Mesenchymal stem cell (in vitro differentiated cells and primary cell): ENCODE results near the gene MTA1.
A peak's percentile ranks its signal among the peaks of the same experiment; 100 is the strongest.

Experiments used
- DNase-seq: peaks from one replicate; pipeline ENCODE4 v3.0.0-alpha.2; 2013
- H2AFZ ChIP-seq: one replicate; pipeline ENCODE4 v1.6.1; 2013; ENCODE audit warnings: low read depth, mild to moderate bottlenecking, control low read depth, inconsistent platforms, low read length, moderate library complexity
- H2AK5ac ChIP-seq: 2 replicates; pipeline ENCODE4 v1.6.1; 2013; ENCODE audit warnings: low read length, moderate library complexity, mild to moderate bottlenecking, inconsistent platforms; ENCODE audit not compliant: severe bottlenecking
- H2BK120ac ChIP-seq: one replicate; pipeline ENCODE4 v1.6.1; 2013; ENCODE audit warnings: low read depth, mild to moderate bottlenecking, inconsistent platforms, low read length, moderate library complexity
- H2BK12ac ChIP-seq, 2 experiments: one replicate each; pipeline ENCODE4 v1.6.1; 2013; ENCODE audit warnings: inconsistent platforms in 2 of 2, low read length in 2 of 2, mild to moderate bottlenecking in 2 of 2, moderate library complexity in 2 of 2, control low read depth in 1 of 2
- H2BK15ac ChIP-seq: one replicate; pipeline ENCODE4 v1.6.1; 2013; ENCODE audit warnings: mild to moderate bottlenecking, low read depth, inconsistent platforms; ENCODE audit not compliant: poor library complexity, severe bottlenecking
- H2BK5ac ChIP-seq: 2 replicates; pipeline ENCODE4 v1.6.1; 2013; ENCODE audit warnings: low read depth, mild to moderate bottlenecking, low read length, control low read depth, inconsistent platforms; ENCODE audit not compliant: poor library complexity, severe bottlenecking
- H3K14ac ChIP-seq, 2 experiments: one replicate each; pipeline ENCODE4 v1.6.1; 2013; ENCODE audit warnings: inconsistent platforms in 2 of 2, low read length in 2 of 2, control low read depth in 1 of 2, mild to moderate bottlenecking in 1 of 2, moderate library complexity in 1 of 2
- H3K18ac ChIP-seq, 2 experiments: one replicate each; pipeline ENCODE4 v1.6.1; 2013; ENCODE audit warnings: inconsistent platforms in 2 of 2, low read length in 2 of 2, control low read depth in 1 of 2, low read depth in 1 of 2, mild to moderate bottlenecking in 1 of 2
- H3K23ac ChIP-seq, 2 experiments: one replicate each; pipeline ENCODE4 v1.6.1; 2013; ENCODE audit warnings: inconsistent platforms in 2 of 2, low read length in 2 of 2, mild to moderate bottlenecking in 2 of 2, moderate library complexity in 2 of 2, control low read depth in 1 of 2
- H3K27ac ChIP-seq: 2 replicates; pipeline ENCODE4 v1.5.1; 2013; ENCODE audit warnings: mild to moderate bottlenecking, moderate library complexity, low read length, control low read depth, inconsistent platforms; ENCODE audit not compliant: poor library complexity, severe bottlenecking
- H3K27me3 ChIP-seq, 2 experiments: 2 replicates each; pipeline versions ENCODE4 v1.6.1 to v1.7.0; 2013; ENCODE audit warnings: low read length in 2 of 2, mild to moderate bottlenecking in 2 of 2, moderate library complexity in 2 of 2, control low read depth in 1 of 2, inconsistent platforms in 1 of 2; ENCODE audit not compliant: control insufficient read depth in 1 of 2, insufficient read depth in 1 of 2
- H3K36me3 ChIP-seq, 2 experiments: 2 replicates each; pipeline versions ENCODE4 v1.6.1 to v1.7.0; 2013; ENCODE audit warnings: low read length in 2 of 2, control low read depth in 1 of 2, inconsistent platforms in 1 of 2, low read depth in 1 of 2, mild to moderate bottlenecking in 1 of 2; ENCODE audit not compliant: insufficient read depth in 2 of 2, control insufficient read depth in 1 of 2
- H3K4ac ChIP-seq, 2 experiments: one replicate each; pipeline ENCODE4 v1.6.1; 2013; ENCODE audit warnings: inconsistent platforms in 2 of 2, low read length in 2 of 2, mild to moderate bottlenecking in 2 of 2, moderate library complexity in 2 of 2, control low read depth in 1 of 2, low read depth in 1 of 2
- H3K4me1 ChIP-seq: 2 replicates; pipeline ENCODE4 v1.6.1; 2013; ENCODE audit warnings: low read depth, low read length, control low read depth; ENCODE audit not compliant: control insufficient read depth, insufficient read depth
- H3K4me2 ChIP-seq: 2 replicates; pipeline ENCODE4 v1.6.1; 2013; ENCODE audit warnings: low read length, mild to moderate bottlenecking, inconsistent platforms; ENCODE audit not compliant: poor library complexity, severe bottlenecking
- H3K4me3 ChIP-seq, 2 experiments: 2 replicates each; pipeline versions ENCODE4 v1.5.1 to v1.7.0; 2013; ENCODE audit warnings: low read length in 2 of 2, mild to moderate bottlenecking in 2 of 2, control low read depth in 1 of 2, low read depth in 1 of 2; ENCODE audit not compliant: insufficient read depth in 1 of 2
- H3K79me1 ChIP-seq: replicated peaks from 2 replicates; pipeline ENCODE4 v1.6.1; 2013; ENCODE audit warnings: mild to moderate bottlenecking, control low read depth, low read length, inconsistent platforms; ENCODE audit not compliant: poor library complexity, severe bottlenecking
- H3K9ac ChIP-seq: 2 replicates; pipeline ENCODE4 v1.7.0; 2013; ENCODE audit warnings: mild to moderate bottlenecking, low read length, moderate library complexity
- H3K9me3 ChIP-seq: 2 replicates; pipeline ENCODE4 v1.7.0; 2013; ENCODE audit warnings: mild to moderate bottlenecking, low read length; ENCODE audit not compliant: control insufficient read depth
- H4K8ac ChIP-seq: one replicate; pipeline ENCODE4 v1.6.1; 2013; ENCODE audit warnings: inconsistent platforms, mild to moderate bottlenecking, low read length, moderate library complexity
- H4K91ac ChIP-seq: one replicate; pipeline ENCODE4 v1.6.1; 2013; ENCODE audit warnings: mild to moderate bottlenecking, low read length, inconsistent platforms
- WGBS: methylation state at CpG from one replicate; pipeline ENCODE4 v1.1.7; 2013; ENCODE audit warnings: mixed read lengths; 5-methylcytosine and 5-hydroxymethylcytosine counted together

The MTA1 gene

GRCh38 chr14:105484997-105485393, 65.4 kb downstream of the MTA1 start:
- H3K4me2 ChIP-seq: no peak overlapping the region
- no peak overlapping the region for H3K27ac ChIP-seq
- no peak overlapping the region for H3K9ac ChIP-seq
- peak overlapping the region in 1 of 2 experiments; percentile 18 for H3K4me3 ChIP-seq
- no peak overlapping the region for H2BK5ac ChIP-seq
- no peak overlapping the region for H4K8ac ChIP-seq
- H2AK5ac ChIP-seq: no peak overlapping the region
- H3K18ac ChIP-seq: peak overlapping the region in 1 of 2 experiments; percentile 0
- H2BK15ac ChIP-seq: no peak overlapping the region
- H3K9me3 ChIP-seq: no peaks in the 10 kb centered on the region
- no peaks in the 10 kb centered on the region for H3K79me1 ChIP-seq
- peaks cover 15 to 36% of the 10 kb centered on the region in 2 experiments for H3K27me3 ChIP-seq
- no peak for DNase-seq
- no peak overlapping the region for H2BK12ac ChIP-seq
- H3K23ac ChIP-seq: no peak overlapping the region
- H3K4me1 ChIP-seq: peaks cover 53% of the 10 kb centered on the region
- no peak overlapping the region for H3K14ac ChIP-seq
- H2BK120ac ChIP-seq: no peak overlapping the region
- WGBS: 97% methylated on average over 16 of the region's 16 CpGs
- H2AFZ ChIP-seq: no peak overlapping the region
- no peak overlapping the region for H3K4ac ChIP-seq
- H4K91ac ChIP-seq: peak overlapping the region; percentile 4
- H3K36me3 ChIP-seq: no peaks in the 10 kb centered on the region

GRCh38 chr14:105485739-105486162, 66.1 kb downstream of the MTA1 start:
- Histone ChIP-seq H3K36me3 (no peaks in the 10 kb centered on the region), H3K4ac (no peak overlapping the region), H2BK12ac (peak overlapping the region in 1 of 2 experiments; percentile 37), H3K9me3 (no peaks in the 10 kb centered on the region), H3K9ac (no peak overlapping the region), H4K8ac (no peak overlapping the region), H3K23ac (no peak overlapping the region), H2BK120ac (no peak overlapping the region), H3K4me1 (peaks cover 51% of the 10 kb centered on the region), H2AK5ac (no peak overlapping the region), H3K14ac (peak overlapping the region in 1 of 2 experiments; percentile 58), H3K27ac (no peak overlapping the region), H3K27me3 (peaks cover 14 to 36% of the 10 kb centered on the region in 2 experiments), H3K18ac (peak overlapping the region in 1 of 2 experiments; percentile 34), H4K91ac (no peak overlapping the region), H2BK5ac (no peak overlapping the region), H2AFZ (no peak overlapping the region), H2BK15ac (no peak overlapping the region), H3K4me2 (no peak overlapping the region), H3K79me1 (no peaks in the 10 kb centered on the region), H3K4me3 (no peak overlapping the region)
- DNase-seq: peak; percentile 57
- 27% methylated on average over 12 of the region's 12 CpGs for WGBS

- H3K4me3 ChIP-seq: no peak within 1 kb of the TSS
- H2BK5ac ChIP-seq: no peak within 1 kb of the TSS
- H2AFZ ChIP-seq: no peak within 1 kb of the TSS
- peak within 1 kb of the TSS; percentile 4 for H2BK15ac ChIP-seq
- H2AK5ac ChIP-seq: no peak within 1 kb of the TSS
- H3K79me1 ChIP-seq: no peaks in the 10 kb centered on the region
- no peak within 1 kb of the TSS for H2BK120ac ChIP-seq
- H3K9me3 ChIP-seq: no peaks in the 10 kb centered on the region
- H3K36me3 ChIP-seq: no peaks in the 10 kb centered on the region
- peaks cover 50% of the 10 kb centered on the region for H3K4me1 ChIP-seq
- H4K91ac ChIP-seq: no peak within 1 kb of the TSS
- peak within 1 kb of the TSS in 1 of 2 experiments; percentile 63 for H3K23ac ChIP-seq
- no peak within 1 kb of the TSS for H3K27ac ChIP-seq
- H3K4ac ChIP-seq: no peak within 1 kb of the TSS
- H3K27me3 ChIP-seq: peaks cover 14 to 36% of the 10 kb centered on the region in 2 experiments
- WGBS: 42% methylated on average over 56 of the region's 56 CpGs
- peak within 1 kb of the TSS; percentile 36 for H4K8ac ChIP-seq
- H3K4me2 ChIP-seq: no peak within 1 kb of the TSS
- peak within 1 kb of the TSS; percentile 34 to 40 for H3K18ac ChIP-seq
- peak within 1 kb of the TSS in 1 of 2 experiments; percentile 58 for H3K14ac ChIP-seq
- H3K9ac ChIP-seq: peak within 1 kb of the TSS; percentile 55
- DNase-seq: no peak
- peak within 1 kb of the TSS in 1 of 2 experiments; percentile 37 for H2BK12ac ChIP-seq
Observed at GRCh38 chr14:105486163-105486973, 66.7 kb downstream of the MTA1 start, which contains the start of gene CRIP1. Gene CRIP1, plus strand, starts transcription at chr14:105486886. Its CDS starts 374 bp downstream, at chr14:105487260.

GRCh38 chr14:105486974-105487448, 67.4 kb downstream of the MTA1 start:
- Histone ChIP-seq H3K27ac (no peak overlapping the region), H2BK12ac (no peak overlapping the region)
- no peak for DNase-seq

More at GRCh38 chr14:105486974-105487448, 67.4 kb downstream of the MTA1 start:
- no peak overlapping the region for H3K4ac ChIP-seq
- H3K79me1 ChIP-seq: peaks cover 1% of the 10 kb centered on the region
- no peak overlapping the region for H2BK120ac ChIP-seq
- peak overlapping the region; percentile 36 for H4K8ac ChIP-seq
- no peak overlapping the region for H2AFZ ChIP-seq
- no peak overlapping the region for H3K4me3 ChIP-seq
- WGBS: 20% methylated on average over 42 of the region's 45 CpGs
- H2BK15ac ChIP-seq: no peak overlapping the region
- H4K91ac ChIP-seq: no peak overlapping the region
- H3K36me3 ChIP-seq: no peaks in the 10 kb centered on the region
- H3K9me3 ChIP-seq: no peaks in the 10 kb centered on the region
- peak overlapping the region in 1 of 2 experiments; percentile 40 for H3K18ac ChIP-seq
- no peak overlapping the region for H2AK5ac ChIP-seq
- H3K4me2 ChIP-seq: no peak overlapping the region
- peaks cover 46% of the 10 kb centered on the region for H3K4me1 ChIP-seq
- H3K9ac ChIP-seq: peak overlapping the region; percentile 55
- H2BK5ac ChIP-seq: no peak overlapping the region
- H3K14ac ChIP-seq: no peak overlapping the region
- H3K27me3 ChIP-seq: peaks cover 14 to 36% of the 10 kb centered on the region in 2 experiments
- peak overlapping the region in 1 of 2 experiments; percentile 63 for H3K23ac ChIP-seq
